NCI-H1417 (cell line): ENCODE data around the gene SMARCC1.

Source experiments
- DNase-seq, 3 experiments: peaks; one replicate each; lab custom pipeline; 2025; lab: John Stamatoyannopoulos, UW

Gene SMARCC1

GRCh38 chr3:47635536-47635935 lies 146.2 kb downstream of the SMARCC1 start:
- no peak for DNase-seq

GRCh38 chr3:47634996-47635395 lies 146.7 kb downstream of the SMARCC1 start:
- no peak for DNase-seq

- no peak for DNase-seq
These were observed 150.9 kb downstream of the SMARCC1 start for GRCh38 chr3:47630810-47631209.

GRCh38 chr3:47629770-47630169 lies 151.9 kb downstream of the SMARCC1 start:
- no peak for DNase-seq

GRCh38 chr3:47628426-47628825 lies 153.3 kb downstream of the SMARCC1 start:
- no peak for DNase-seq

GRCh38 chr3:47622671-47623461 lies 158.8 kb downstream of the SMARCC1 start:
- no peak for DNase-seq

- DNase-seq: no peak
These were observed 164.3 kb downstream of the SMARCC1 start for GRCh38 chr3:47617086-47618010.

- no peak for DNase-seq
These were observed 166.9 kb downstream of the SMARCC1 start for GRCh38 chr3:47614788-47615187.

GRCh38 chr3:47613722-47614121 lies 168.0 kb downstream of the SMARCC1 start:
- DNase-seq: no peak

GRCh38 chr3:47612879-47613278 lies 168.8 kb downstream of the SMARCC1 start:
- no peak for DNase-seq

- DNase-seq: no peak
These were observed 169.5 kb downstream of the SMARCC1 start for GRCh38 chr3:47612178-47612577.

- no peak for DNase-seq
These were observed 170.1 kb downstream of the SMARCC1 start for GRCh38 chr3:47611576-47611975.

GRCh38 chr3:47610583-47610982 lies 171.1 kb downstream of the SMARCC1 start:
- no peak for DNase-seq

GRCh38 chr3:47607335-47607734 lies 174.4 kb downstream of the SMARCC1 start:
- DNase-seq: no peak

- DNase-seq: no peak
These were observed 175.5 kb downstream of the SMARCC1 start for GRCh38 chr3:47606165-47606564.

- no peak for DNase-seq
These were observed 176.0 kb downstream of the SMARCC1 start for GRCh38 chr3:47605652-47606051.

- no peak for DNase-seq
These were observed 177.5 kb downstream of the SMARCC1 start for GRCh38 chr3:47604145-47604544.

GRCh38 chr3:47603332-47603731 lies 178.4 kb downstream of the SMARCC1 start:
- no peak for DNase-seq

- DNase-seq: no peak
These were observed 180.4 kb downstream of the SMARCC1 start for GRCh38 chr3:47601281-47601680.

- no peak for DNase-seq
These were observed 186.9 kb downstream of the SMARCC1 start for GRCh38 chr3:47594792-47595191.

- DNase-seq: no peak
These were observed 189.5 kb downstream of the SMARCC1 start for GRCh38 chr3:47592066-47592795.

GRCh38 chr3:47590216-47590615 lies 191.5 kb downstream of the SMARCC1 start:
- no peak for DNase-seq
